GM19468 (cell line): Measurements from ENCODE around the gene DENND6A.
A peak's percentile ranks its signal among the peaks of the same experiment; 100 is the strongest.
"Not testable (repeated sequence)": the region's sequence is repeated elsewhere in the genome, so short reads cannot be mapped to it uniquely, and the experiment has no call there.

Experiments used
- ATAC-seq: cut with Tn5 transposase; IDR thresholded peaks from one replicate; pipeline ENCODE4 v1.9.1; 2021; ENCODE audit warnings: mild to moderate bottlenecking, moderate library complexity, moderate number of reproducible peaks; ENCODE audit not compliant: unreplicated experiment; ENCODE audit errors: extremely low read depth

DENND6A gene, protein sequence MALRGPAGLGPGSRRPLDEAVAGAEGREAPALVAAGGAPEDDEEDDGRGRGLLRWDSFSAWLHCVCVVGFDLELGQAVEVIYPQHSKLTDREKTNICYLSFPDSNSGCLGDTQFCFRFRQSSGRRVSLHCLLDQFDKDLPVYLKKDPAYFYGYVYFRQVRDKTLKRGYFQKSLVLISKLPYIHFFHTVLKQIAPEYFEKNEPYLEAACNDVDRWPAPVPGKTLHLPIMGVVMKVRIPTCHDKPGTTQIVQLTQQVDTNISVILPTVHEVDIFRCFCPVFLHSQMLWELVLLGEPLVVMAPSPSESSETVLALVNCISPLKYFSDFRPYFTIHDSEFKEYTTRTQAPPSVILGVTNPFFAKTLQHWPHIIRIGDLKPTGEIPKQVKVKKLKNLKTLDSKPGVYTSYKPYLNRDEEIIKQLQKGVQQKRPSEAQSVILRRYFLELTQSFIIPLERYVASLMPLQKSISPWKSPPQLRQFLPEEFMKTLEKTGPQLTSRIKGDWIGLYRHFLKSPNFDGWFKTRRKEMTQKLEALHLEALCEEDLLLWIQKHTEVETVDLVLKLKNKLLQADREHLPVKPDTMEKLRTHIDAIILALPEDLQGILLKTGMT

GRCh38 chr3:57692396-57693147, at the start of gene DENND6A:
DENND6A (minus strand) TSS chr3:57693077; CDS start chr3:57693018, 59 bp downstream.
- peak; percentile 70 for ATAC-seq

DNA sequence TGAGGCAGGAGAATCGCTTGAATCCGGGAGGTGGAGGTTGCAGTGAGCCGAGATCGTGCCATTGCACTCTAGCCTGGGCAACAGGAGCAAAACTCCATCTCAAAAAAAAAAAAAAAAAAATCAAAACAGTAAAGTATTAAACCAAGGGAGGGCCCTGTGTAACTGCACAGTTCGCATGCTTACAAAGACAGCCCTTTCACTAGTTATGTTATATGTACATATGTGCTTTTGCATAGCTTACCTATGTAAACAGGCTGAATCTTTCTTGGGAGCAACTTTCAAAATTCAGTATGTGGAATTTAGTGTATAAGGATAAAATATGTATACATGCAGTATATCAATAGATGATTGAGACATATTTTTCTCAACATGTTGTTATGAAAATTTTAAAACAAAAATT, 47.1 kb upstream of the DENND6A start:
- no peak for ATAC-seq

DNA sequence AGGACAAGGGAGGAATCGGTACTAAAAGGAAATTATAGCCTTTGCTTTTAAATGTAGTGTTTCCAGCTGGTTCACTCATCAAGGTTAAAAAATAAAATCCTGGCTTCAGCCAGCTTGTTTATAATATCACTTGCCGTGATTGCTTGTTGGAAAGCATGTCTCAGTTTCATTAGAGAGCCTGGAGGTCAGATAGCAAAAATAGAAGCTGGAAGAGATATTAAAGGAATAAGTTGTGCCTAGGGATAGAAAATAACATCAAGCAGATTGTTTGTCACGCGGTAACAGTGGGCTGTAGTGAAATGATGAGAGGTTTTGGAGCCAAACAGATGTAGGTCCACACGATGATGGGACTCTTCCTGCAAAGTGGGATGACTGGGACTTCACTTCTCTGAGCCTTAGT, 45.5 kb upstream of the DENND6A start:
- ATAC-seq, result no peak

- ATAC-seq, result no peak
Measured at GRCh38 chr3:57737840-57738239, 45.0 kb upstream of the DENND6A start.

GRCh38 chr3:57735405-57735804, 42.5 kb upstream of the DENND6A start:
- no peak for ATAC-seq

DNA sequence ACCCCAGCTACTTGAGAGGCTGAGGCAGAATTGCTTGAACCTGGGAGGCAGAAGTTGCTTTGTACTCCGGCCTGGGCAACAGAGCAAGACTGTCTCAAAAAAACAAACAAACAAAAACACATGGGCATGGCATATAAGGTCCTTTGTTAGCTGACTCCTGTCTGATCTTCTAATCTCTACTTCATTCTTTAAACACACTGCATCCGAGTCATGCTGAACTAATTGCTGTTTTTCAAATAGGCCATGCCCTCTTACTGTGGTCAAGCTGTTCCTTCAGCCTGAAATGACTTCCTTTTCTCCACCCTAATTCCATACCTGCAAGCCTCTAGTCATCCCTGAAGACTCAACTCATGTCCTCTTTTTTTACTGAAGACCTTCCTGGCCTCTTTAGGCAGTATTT, 40.9 kb upstream of the DENND6A start:
- ATAC-seq, result no peak

DNA sequence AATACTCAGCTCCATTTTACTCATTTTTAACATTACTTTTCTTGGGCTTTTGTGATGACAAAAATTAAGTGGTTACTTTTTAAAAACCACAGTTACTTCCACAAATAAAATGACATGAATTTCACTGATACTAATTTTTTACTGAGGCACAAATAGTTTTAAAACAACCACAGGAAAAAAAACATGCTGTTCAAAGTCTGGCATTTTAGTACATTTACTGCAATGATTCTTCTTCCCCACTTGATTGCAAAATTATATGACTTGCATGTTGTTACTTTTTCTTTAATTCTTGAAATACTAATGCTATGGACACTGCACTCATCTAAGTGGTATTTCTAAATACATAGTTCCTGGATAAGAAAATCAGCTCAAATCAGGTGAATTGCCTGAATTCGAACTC, 38.4 kb upstream of the DENND6A start:
- no peak for ATAC-seq

GRCh38 chr3:57730682-57731081, 37.8 kb upstream of the DENND6A start:
- ATAC-seq, result no peak

DNA sequence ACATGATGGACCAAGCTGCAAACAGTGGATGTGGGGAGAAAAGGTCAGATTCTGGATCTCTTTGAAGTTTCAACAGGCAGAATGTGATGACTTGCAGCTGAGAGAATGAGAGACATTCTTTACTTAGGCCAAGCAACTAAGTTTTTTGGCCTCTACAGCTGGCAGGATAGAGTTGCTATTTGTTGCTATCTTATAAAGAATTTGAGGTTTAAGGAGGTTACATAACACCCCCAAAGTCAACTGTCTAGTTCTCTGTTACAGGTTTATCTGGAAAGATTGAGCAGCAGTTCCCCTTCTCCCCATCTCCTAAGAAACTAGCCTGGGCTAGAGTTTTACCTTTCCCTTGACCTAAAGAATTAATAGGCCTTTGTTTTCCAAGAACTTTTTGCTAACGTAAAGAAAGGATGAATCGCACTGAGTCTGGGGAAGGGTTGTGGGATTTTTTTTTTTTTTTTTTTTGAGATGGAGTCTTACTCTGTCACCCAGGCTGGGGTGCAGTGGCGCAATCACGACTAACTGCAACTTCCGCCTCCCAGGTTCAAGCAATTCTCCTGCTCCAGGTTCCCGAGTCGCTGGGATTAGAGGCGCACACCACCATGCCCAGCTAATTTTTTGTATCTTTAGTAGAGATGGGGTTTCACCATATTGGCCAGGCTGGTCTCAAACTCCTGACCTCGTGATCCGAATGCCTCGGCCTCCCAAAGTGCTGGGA, 36.6 kb upstream of the DENND6A start:
- ATAC-seq, result no peak

DNA sequence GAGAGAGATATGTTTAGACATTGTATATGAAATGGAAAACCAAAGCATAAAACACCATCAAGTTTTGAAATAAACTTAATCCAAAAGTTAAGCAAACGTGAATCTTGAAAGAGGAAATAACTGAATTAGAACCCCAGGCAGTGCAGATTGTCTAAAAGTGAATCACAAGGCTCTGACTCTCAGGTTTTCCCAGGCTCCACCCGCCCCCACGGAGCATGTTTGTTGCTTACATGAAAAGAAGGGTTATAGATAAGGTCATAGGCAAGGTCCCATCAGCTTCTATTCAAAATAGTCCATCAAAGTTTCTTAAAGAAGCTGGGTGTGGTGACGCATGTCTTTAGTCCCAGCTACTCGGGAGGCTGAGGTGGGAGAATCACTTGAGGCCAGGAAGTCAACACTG, 34.2 kb upstream of the DENND6A start:
- ATAC-seq, result no peak

GRCh38 chr3:57726397-57726796, 33.5 kb upstream of the DENND6A start:
- ATAC-seq, result no peak

GRCh38 chr3:57718118-57718517, 25.2 kb upstream of the DENND6A start:
- ATAC-seq, result no peak

DNA sequence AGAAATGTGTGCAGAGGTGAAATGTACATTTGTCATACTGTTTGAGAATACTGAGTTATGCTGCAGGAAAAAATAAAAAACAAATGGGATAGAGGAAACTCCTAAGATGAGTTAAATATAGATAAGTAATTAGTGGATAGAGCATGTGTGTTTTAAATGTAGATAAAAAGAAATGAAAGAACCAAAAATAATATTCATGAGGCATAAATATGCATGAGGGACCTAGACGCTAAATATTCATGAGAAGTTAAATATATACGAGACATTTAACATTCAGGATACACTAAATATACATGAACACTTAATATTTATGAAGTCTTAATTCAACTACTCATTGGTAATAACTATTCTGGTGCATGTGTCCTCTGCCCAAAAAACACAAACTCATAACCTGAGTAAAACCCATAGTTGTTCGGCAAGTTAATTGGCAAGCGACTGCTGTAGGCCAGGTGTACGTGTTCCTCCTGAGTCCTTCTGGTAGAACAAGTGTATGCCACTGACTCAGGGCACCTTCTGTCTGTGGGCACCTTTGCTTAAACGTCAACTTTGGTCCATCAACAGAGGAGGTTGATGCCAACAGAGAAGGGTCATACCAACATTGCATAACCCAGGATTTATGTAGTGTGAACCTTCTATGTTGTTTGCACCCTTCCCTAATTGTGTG, 24.5 kb upstream of the DENND6A start:
- ATAC-seq, result no peak

GRCh38 chr3:57715686-57716085, 22.8 kb upstream of the DENND6A start:
- ATAC-seq, result no peak

DNA sequence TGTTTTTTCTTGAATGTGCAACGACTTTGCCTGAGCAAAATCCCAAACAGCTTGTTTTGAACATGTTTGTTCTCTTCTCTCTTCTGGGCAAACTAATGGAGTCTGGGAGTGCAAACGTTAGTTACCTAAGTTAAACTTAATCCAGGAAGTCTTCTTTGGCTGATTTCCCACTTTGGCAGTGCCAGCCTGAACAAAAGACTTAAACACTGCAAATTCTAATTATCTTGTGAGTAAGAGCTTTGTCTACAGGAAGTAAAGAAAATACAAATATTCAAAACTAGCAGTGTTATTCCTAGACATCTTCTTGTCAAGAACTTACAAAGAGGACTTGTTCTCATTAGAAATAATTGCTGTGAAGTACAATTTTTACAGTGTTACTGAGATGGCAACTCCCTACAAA, 16.7 kb upstream of the DENND6A start:
- no peak for ATAC-seq

GRCh38 chr3:57709031-57709430, 16.2 kb upstream of the DENND6A start:
- ATAC-seq, result no peak

- no peak for ATAC-seq
Measured at GRCh38 chr3:57706462-57706861, 13.6 kb upstream of the DENND6A start.

GRCh38 chr3:57705351-57705750, 12.5 kb upstream of the DENND6A start:
- ATAC-seq, result not testable (repeated sequence)

DNA sequence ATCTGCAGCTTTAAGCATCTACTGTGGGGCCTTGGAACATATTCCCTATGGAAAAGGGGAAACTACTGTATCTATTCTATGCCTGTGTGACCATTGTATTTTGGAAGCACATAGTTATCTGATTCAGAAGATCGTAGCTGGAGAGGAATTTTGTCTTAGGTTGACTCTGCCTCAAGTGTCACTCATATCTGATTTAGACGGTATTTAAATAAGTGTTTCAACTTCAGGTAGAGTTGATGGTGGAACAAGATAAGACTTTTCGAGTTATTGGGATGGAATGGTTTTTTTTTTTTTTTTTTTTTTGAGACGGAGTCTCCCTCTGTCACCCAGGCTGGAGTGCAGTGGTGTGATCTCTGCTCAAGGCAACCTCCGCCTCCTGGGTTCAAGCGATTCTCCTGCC, 8.9 kb upstream of the DENND6A start:
- ATAC-seq, result no peak

- ATAC-seq, result no peak
Measured at GRCh38 chr3:57700737-57701136, 7.9 kb upstream of the DENND6A start.
